Esophagus squamous epithelium (tissue), 4 donors: ENCODE data around the gene CRACDL.

Experiments
- POLR2A ChIP-seq, 4 donors: fragments of 450-650 bp; IDR thresholded peaks; one replicate each; pipeline ENCODE4 v1.6.1; 2017; ENCODE audit warnings: antibody characterized with exemption in 4 of 4, mild to moderate bottlenecking in 4 of 4, moderate library complexity in 3 of 4
- TF ChIP-seq, protein P1 (sequence below), 6 experiments: fragments of 450-650 bp in 4 of 6; fragments of 200-600 bp in 2 of 6; sonication (generic) in 2 of 6; IDR thresholded peaks; one replicate each; pipeline ENCODE4 v1.5.1; 2016 to 2019; ENCODE audit warnings: antibody characterized with exemption in 6 of 6, mild to moderate bottlenecking in 4 of 6, moderate library complexity in 4 of 6

DNA sequence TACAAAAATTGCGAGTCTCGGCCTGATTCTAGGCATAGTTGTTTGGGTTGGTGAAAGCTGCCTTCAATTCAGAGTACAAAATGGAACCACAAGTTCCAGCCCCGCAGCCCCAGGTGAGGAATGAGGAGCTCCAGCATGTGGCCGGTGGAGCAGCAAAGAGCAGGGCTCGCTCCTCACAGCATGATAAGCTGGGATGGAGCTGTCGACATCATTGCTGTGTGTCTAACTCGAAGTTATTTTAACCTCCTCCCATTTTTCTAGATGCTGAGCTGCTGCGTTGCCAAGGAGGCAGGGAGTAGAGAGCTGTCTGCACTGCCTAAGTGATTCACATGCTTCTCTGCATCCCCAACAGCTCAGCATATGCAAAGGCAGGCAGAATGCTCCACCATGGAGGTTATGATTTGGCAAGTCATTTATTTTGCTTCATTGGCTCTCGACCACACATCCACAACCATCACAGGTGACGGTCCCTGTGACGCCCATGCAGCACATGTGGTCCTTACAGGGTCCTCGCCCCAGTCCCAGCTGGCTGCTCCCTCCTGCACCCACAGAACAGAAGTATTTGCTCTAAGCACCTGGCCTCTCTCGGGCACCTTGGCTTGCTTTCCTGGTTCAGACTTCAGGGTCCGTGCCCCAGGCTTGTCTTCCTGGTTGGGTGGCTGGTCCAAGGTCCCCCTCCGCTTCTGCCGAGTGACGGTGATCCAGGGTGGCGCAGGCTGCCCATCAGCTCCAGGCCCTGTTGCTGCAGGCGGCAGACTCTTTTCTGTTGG is 139.1 kb downstream of the CRACDL start:
- TF ChIP-seq, protein P1, sequence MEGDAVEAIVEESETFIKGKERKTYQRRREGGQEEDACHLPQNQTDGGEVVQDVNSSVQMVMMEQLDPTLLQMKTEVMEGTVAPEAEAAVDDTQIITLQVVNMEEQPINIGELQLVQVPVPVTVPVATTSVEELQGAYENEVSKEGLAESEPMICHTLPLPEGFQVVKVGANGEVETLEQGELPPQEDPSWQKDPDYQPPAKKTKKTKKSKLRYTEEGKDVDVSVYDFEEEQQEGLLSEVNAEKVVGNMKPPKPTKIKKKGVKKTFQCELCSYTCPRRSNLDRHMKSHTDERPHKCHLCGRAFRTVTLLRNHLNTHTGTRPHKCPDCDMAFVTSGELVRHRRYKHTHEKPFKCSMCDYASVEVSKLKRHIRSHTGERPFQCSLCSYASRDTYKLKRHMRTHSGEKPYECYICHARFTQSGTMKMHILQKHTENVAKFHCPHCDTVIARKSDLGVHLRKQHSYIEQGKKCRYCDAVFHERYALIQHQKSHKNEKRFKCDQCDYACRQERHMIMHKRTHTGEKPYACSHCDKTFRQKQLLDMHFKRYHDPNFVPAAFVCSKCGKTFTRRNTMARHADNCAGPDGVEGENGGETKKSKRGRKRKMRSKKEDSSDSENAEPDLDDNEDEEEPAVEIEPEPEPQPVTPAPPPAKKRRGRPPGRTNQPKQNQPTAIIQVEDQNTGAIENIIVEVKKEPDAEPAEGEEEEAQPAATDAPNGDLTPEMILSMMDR (IDR thresholded peaks at IDR 0.05), result no peak
- TF ChIP-seq POLR2A (IDR thresholded peaks at IDR 0.05), result no peak
